ENCODE data around the gene UGT1A8.

- TF ChIP-seq, protein P1, sequence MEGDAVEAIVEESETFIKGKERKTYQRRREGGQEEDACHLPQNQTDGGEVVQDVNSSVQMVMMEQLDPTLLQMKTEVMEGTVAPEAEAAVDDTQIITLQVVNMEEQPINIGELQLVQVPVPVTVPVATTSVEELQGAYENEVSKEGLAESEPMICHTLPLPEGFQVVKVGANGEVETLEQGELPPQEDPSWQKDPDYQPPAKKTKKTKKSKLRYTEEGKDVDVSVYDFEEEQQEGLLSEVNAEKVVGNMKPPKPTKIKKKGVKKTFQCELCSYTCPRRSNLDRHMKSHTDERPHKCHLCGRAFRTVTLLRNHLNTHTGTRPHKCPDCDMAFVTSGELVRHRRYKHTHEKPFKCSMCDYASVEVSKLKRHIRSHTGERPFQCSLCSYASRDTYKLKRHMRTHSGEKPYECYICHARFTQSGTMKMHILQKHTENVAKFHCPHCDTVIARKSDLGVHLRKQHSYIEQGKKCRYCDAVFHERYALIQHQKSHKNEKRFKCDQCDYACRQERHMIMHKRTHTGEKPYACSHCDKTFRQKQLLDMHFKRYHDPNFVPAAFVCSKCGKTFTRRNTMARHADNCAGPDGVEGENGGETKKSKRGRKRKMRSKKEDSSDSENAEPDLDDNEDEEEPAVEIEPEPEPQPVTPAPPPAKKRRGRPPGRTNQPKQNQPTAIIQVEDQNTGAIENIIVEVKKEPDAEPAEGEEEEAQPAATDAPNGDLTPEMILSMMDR (conservative IDR thresholded peaks at IDR 0.05; ENCODE audit: low read length), result no peak
- no peak for TF ChIP-seq EZH2phosphoT487 (IDR thresholded peaks at IDR 0.05; ENCODE audit: borderline replicate concordance, low read depth, low read length)
These were observed 67.2 kb downstream of the UGT1A8 start for GRCh38 chr2:233684640-233685039.

Data from OCI-LY7 (cell line).